Measurements from ENCODE around the gene PIMREG.
"Not testable (repeated sequence)": the region's sequence is repeated elsewhere in the genome, so short reads cannot be mapped to it uniquely, and the experiment has no call there.

PIMREG gene

DNA sequence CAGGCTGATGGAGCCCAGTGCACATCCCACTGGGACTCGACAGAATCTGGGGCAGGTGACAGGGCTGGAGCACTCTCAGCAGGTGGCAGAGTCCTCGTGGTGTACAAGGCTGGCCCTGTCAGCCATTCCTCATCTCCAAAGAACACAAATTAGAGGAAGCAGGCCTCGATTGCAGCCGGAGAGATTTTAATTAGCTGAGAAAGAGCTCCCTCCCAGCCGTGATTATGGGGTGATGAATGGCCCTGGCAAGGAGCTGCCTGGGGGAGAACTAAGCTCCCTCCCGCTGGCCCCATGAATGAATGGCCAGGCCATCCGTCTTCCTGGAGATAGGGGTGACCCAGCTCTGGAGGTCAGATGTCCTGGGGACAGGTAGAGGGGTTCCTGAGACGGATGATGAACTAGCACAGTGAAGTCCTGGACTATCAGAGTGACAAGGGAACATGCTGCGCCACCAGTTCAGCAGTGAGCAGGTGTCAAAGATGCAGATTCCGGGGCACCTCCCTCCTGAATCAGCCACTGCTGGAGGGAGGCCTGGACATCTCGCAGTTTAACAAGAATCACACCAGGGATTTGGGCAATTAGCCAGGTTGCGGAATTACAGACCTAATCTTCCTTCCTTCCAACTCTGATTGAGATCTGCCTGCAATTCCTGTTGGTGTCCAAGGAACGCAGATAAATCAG, 35.5 kb downstream of the PIMREG start:
- no peak overlapping the region for H3K9ac ChIP-seq (ENCODE audit: low read depth, low read length, poor library complexity, severe bottlenecking)
- no peak overlapping the region for H3K4me2 ChIP-seq (ENCODE audit: low read depth, low read length, poor library complexity, severe bottlenecking)

DNA sequence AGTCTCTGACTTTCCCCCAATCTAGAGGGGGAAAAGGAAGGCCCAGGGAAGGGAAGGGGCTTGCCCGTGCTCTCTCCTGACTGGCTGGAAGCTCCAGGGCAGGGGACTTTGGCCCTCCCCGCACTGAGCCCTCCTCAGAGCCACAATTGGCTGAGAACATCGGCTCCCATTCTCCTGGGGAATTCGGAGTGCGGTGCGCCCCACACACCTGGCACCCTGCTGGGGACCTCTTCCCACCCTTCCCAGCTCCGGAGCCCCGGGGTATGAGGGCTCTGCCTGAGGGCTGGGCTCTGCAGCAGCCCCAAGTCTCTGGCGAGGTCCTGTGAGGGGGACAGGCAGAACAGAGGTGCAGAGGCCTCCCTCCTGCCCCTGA, 36.0 kb downstream of the PIMREG start:
- H3K9ac ChIP-seq (ENCODE audit: low read depth, low read length, poor library complexity, severe bottlenecking), result no peak overlapping the region

More for the DNA sequence above, 35.5 kb downstream of the PIMREG start:
- Histone ChIP-seq H3F3A (ENCODE audit: low read depth) (no peaks in the 10 kb centered on the region), H3K4me3 (ENCODE audit: low read length, poor library complexity, severe bottlenecking) (no peak overlapping the region), H3K36me3 (ENCODE audit: insufficient read depth, low read length) (no peaks in the 10 kb centered on the region), H3K4me1 (ENCODE audit: insufficient read depth, low read length, poor library complexity, severe bottlenecking) (no peaks in the 10 kb centered on the region), H3K27me3 (ENCODE audit: insufficient read depth, low read length, poor library complexity, severe bottlenecking) (no peaks in the 10 kb centered on the region), H2AFZ (ENCODE audit: low read length) (no peak overlapping the region), H3K79me2 (ENCODE audit: insufficient read depth, low read length) (no peaks in the 10 kb centered on the region), H4K20me1 (ENCODE audit: insufficient read depth, low read length, poor library complexity, severe bottlenecking) (no peaks in the 10 kb centered on the region), H3K9me3 (ENCODE audit: insufficient read depth, low read depth, low read length) (no peaks in the 10 kb centered on the region), H3K9me2 (replicated peaks; ENCODE audit: low read depth, low read length) (no peaks in the 10 kb centered on the region)
- TF ChIP-seq EZH2phosphoT487 (IDR thresholded peaks at IDR 0.05; ENCODE audit: borderline replicate concordance), result no peak
- TF ChIP-seq, protein P1, sequence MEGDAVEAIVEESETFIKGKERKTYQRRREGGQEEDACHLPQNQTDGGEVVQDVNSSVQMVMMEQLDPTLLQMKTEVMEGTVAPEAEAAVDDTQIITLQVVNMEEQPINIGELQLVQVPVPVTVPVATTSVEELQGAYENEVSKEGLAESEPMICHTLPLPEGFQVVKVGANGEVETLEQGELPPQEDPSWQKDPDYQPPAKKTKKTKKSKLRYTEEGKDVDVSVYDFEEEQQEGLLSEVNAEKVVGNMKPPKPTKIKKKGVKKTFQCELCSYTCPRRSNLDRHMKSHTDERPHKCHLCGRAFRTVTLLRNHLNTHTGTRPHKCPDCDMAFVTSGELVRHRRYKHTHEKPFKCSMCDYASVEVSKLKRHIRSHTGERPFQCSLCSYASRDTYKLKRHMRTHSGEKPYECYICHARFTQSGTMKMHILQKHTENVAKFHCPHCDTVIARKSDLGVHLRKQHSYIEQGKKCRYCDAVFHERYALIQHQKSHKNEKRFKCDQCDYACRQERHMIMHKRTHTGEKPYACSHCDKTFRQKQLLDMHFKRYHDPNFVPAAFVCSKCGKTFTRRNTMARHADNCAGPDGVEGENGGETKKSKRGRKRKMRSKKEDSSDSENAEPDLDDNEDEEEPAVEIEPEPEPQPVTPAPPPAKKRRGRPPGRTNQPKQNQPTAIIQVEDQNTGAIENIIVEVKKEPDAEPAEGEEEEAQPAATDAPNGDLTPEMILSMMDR (conservative IDR thresholded peaks at IDR 0.05; ENCODE audit: low read length), result no peak

DNA sequence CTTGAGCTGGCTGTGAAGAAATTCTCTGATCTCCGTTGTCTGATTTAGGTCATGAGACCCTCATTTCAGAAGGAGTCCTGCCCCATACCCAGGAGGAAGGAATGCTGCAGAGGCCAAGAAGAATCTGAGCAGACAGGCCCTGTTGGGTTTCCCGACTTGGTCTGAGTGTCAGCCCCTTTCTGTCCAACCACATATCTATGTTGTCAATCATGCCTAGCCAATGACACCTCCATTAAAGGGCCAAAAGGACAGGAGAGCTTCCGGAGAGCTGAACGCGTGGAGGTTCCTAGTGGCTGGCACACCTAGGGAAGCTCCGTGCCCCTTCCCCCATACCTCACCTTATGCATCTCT, 37.8 kb downstream of the PIMREG start:
- Histone ChIP-seq H3K9ac (ENCODE audit: low read depth, low read length, poor library complexity, severe bottlenecking) (no peak overlapping the region), H3K9me2 (replicated peaks; ENCODE audit: low read depth, low read length) (no peaks in the 10 kb centered on the region), H3K4me2 (ENCODE audit: low read depth, low read length, poor library complexity, severe bottlenecking) (no peak overlapping the region), H3K79me2 (ENCODE audit: insufficient read depth, low read length) (no peaks in the 10 kb centered on the region), H3K9me3 (ENCODE audit: insufficient read depth, low read depth, low read length) (no peaks in the 10 kb centered on the region), H3K27me3 (ENCODE audit: insufficient read depth, low read length, poor library complexity, severe bottlenecking) (no peaks in the 10 kb centered on the region), H3K4me3 (ENCODE audit: low read length, poor library complexity, severe bottlenecking) (no peak overlapping the region), H3K4me1 (ENCODE audit: insufficient read depth, low read length, poor library complexity, severe bottlenecking) (no peaks in the 10 kb centered on the region), H4K20me1 (ENCODE audit: insufficient read depth, low read length, poor library complexity, severe bottlenecking) (no peaks in the 10 kb centered on the region), H2AFZ (ENCODE audit: low read length) (no peak overlapping the region), H3K36me3 (ENCODE audit: insufficient read depth, low read length) (no peaks in the 10 kb centered on the region), H3F3A (ENCODE audit: low read depth) (no peaks in the 10 kb centered on the region)
- TF ChIP-seq, protein P1 (conservative IDR thresholded peaks at IDR 0.05; ENCODE audit: low read length), result no peak
- no peak for TF ChIP-seq EZH2phosphoT487 (IDR thresholded peaks at IDR 0.05; ENCODE audit: borderline replicate concordance)

More for the DNA sequence above, 36.0 kb downstream of the PIMREG start:
- Histone ChIP-seq H3K9me3 (ENCODE audit: insufficient read depth, low read depth, low read length) (no peaks in the 10 kb centered on the region), H3K4me1 (ENCODE audit: insufficient read depth, low read length, poor library complexity, severe bottlenecking) (no peaks in the 10 kb centered on the region), H3K79me2 (ENCODE audit: insufficient read depth, low read length) (no peaks in the 10 kb centered on the region), H3K4me3 (ENCODE audit: low read length, poor library complexity, severe bottlenecking) (no peak overlapping the region), H3F3A (ENCODE audit: low read depth) (no peaks in the 10 kb centered on the region), H4K20me1 (ENCODE audit: insufficient read depth, low read length, poor library complexity, severe bottlenecking) (no peaks in the 10 kb centered on the region), H3K9me2 (replicated peaks; ENCODE audit: low read depth, low read length) (no peaks in the 10 kb centered on the region), H3K4me2 (ENCODE audit: low read depth, low read length, poor library complexity, severe bottlenecking) (no peak overlapping the region), H3K36me3 (ENCODE audit: insufficient read depth, low read length) (no peaks in the 10 kb centered on the region), H2AFZ (ENCODE audit: low read length) (no peak overlapping the region), H3K27me3 (ENCODE audit: insufficient read depth, low read length, poor library complexity, severe bottlenecking) (no peaks in the 10 kb centered on the region)
- TF ChIP-seq, protein P1 (conservative IDR thresholded peaks at IDR 0.05; ENCODE audit: low read length), result no peak
- no peak for TF ChIP-seq EZH2phosphoT487 (IDR thresholded peaks at IDR 0.05; ENCODE audit: borderline replicate concordance)

DNA sequence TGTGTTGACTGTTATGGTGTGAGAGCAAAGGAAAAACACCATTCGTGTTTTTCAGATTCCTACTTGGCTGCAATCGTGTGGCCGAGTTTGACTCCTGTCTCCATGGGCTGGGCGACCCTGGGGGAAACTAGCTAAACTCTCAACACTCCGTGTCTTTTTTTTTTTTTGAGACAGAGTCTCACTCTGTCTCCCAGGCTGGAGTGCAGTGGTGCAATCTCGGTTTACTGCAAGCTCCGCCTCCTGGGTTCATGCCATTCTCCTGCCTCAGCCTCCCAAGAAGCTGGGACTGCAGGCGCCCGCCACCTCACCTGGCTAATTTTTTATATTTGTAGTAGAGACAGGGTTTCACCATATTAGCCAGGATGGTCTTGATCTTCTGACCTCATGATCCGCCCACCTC, 38.5 kb downstream of the PIMREG start:
- H3K4me2 ChIP-seq (ENCODE audit: low read depth, low read length, poor library complexity, severe bottlenecking); H3K9me3 ChIP-seq (ENCODE audit: insufficient read depth, low read depth, low read length); H3K79me2 ChIP-seq (ENCODE audit: insufficient read depth, low read length); H3K36me3 ChIP-seq (ENCODE audit: insufficient read depth, low read length); H3K4me3 ChIP-seq (ENCODE audit: low read length, poor library complexity, severe bottlenecking); H3F3A ChIP-seq (ENCODE audit: low read depth); H4K20me1 ChIP-seq (ENCODE audit: insufficient read depth, low read length, poor library complexity, severe bottlenecking); H3K27me3 ChIP-seq (ENCODE audit: insufficient read depth, low read length, poor library complexity, severe bottlenecking); H2AFZ ChIP-seq (ENCODE audit: low read length); H3K9me2 ChIP-seq (replicated peaks; ENCODE audit: low read depth, low read length); H3K9ac ChIP-seq (ENCODE audit: low read depth, low read length, poor library complexity, severe bottlenecking); H3K4me1 ChIP-seq (ENCODE audit: insufficient read depth, low read length, poor library complexity, severe bottlenecking): not testable (repeated sequence)

Measured in Loucy (cell line).